ENCODE results near the gene TRPC1.

TRPC1 gene

DNA sequence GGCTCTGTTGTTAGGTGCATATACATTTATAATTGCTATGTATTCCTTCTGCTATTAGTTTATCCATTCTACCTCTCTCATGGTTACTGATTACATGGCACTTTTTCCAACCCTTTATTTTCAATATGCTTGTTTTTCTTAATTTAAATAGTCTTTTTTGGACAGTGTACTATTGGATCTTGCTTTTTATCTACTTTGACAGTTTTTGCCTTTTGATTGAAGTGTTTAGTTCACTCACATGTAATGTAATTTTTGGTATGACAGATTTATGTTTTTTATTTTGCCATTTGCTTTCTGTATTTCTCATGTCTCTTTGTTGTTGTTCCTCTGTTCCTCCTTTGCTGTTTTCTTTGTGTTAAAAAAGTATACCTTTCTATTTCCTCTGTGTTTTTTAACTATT lies 44.5 kb downstream of the TRPC1 start:
- no peak for DNase-seq

DNA sequence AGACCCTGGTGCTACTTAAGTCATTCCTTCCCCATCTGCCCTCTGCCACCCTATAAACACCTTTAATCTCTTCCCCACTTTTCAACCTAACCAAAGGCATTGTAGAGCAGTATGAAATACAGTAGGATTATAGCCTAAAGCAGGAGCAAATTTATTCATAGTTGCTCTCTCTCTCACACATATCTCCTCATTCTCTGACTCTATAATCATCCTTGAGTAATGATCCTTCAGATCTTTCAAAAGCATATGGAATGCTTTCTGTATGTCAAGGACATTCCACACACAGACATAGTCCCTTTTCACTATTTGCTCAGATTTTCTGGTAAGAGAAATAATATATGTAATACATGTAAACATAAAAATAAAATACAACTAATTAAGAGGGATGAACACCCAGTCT lies 54.1 kb downstream of the TRPC1 start:
- DNase-seq = no peak

DNA sequence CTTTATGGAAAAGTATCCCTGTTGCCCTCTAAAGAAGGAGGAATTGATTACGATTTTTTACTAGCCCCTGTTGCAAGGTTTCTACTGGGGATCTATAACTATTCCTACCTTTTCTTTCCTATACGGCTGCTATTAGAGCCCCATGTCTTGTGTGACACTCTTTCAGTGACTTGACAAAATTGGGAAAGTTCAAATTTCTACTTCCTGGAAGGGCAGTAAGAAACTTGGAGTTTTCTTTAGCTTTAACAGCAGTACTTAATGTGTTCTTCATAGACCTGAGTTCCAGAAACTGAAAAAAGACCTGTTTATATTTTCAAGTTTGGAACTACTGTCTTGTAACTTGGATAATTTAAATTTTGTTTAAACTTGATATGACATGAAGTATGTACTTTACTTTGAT lies 54.7 kb downstream of the TRPC1 start:
- no peak for DNase-seq

DNA sequence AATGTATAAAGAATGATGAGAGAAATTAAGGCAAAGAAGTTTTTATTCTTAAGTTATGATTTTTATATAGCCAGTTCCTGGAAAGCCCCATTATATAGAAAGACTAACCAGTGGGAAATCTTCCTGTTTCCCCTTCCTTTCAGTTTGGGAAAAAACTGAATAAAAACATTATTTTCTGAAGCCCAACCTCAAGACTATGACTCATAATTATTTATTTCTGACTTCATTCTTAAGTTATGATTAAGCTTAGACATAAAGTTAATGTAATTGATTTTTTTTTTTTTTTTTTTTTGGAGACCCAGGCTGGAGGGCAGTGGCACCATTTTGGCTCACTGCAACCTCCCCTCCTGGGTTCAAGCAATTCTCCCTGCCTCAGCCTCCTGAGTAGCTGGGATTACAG lies 55.8 kb downstream of the TRPC1 start:
- DNase-seq = no peak

DNA sequence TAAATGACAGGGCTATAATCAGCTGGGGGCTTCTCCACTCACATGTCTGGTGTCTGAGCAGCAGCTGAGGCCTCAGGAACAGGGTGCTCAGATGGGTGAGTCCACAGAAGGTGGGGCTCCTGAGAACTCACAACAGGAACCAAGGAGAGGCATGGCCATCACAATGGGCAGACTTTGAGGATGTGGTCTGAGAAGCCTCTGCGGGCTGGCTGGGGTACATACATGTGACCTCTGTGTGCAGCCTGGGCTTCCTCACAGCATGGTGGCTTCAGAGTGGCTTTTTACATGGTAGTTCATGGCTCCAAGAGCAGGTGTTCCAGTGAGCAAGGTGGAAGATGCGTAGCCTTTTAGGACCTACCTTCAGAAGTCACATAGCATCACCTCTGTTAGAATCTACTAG lies 58.8 kb downstream of the TRPC1 start:
- DNase-seq = no peak

DNA sequence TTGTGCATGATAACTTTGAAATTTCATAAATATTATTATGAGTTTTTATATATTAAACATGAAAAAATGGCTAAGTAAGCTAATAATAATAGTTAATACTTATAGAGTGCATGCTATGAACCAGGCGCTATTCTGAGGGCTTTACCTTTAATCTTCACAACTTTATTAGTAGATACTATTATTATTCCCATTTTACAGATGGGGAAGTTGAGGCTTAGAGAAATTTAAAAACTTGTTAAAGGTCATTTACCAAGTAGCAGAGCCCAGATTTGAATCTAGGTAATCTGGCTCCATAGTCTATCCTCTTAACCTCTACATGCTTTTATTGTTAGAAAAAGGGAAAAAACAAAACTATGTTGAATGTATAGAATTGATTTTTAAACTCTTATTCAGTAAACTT lies 60.4 kb downstream of the TRPC1 start:
- DNase-seq = no peak

DNA sequence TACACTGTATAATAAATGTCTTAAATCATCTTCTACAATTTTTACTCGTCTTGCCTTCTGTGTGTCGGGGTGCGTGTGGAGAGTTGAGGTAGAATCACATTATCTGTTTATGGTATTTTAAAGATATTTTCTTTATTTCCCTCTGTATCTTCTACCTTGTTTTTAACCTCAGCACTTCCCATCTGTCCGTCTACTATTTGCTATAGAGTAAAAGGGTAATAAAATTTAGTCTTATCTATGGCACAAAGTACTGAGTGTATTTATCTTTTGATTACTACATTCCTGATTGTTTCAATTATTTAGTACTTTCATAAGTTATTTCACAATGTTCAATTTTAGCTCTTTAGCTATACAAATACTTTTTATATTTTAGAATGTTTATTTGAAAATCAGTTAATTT lies 62.2 kb downstream of the TRPC1 start:
- DNase-seq = no peak

DNA sequence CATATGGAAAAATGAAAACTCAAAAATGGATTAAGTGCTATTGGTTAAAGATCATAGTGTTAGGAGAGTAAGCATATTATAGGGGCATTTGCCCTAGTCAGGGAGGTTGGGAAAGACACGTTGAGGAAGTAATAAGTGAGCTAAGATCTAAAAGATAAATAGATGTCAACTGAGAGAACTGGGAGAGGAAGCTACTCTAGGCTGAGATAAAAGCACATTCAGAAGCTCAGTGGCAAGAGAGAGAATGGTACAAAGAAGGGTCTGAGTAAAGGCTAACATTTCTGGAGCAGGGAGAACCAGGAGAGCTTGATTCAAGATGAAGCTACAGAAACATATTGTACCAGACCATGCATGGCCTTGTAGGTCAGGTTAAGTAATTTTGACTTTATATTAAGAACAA lies 63.9 kb downstream of the TRPC1 start:
- DNase-seq = no peak

DNA sequence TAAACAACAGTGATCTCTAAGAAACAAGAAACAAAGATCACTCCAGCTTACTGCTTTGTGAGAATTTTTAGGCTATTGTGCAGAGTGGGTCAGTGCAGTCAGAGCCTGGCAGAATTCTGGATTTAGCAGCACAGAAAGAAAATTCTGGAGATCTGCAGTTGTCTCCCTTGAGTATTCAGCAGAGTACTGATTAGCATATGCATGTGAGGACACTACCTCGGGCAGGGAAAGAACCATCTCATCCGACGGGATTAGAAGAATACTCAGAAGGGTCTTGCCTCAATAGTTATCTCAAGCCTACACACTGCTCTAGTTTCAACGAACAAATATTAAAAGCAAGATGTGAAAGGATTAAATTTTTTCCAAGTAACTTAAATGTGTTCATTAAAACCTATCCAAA lies 70.7 kb downstream of the TRPC1 start:
- DNase-seq = no peak

DNA sequence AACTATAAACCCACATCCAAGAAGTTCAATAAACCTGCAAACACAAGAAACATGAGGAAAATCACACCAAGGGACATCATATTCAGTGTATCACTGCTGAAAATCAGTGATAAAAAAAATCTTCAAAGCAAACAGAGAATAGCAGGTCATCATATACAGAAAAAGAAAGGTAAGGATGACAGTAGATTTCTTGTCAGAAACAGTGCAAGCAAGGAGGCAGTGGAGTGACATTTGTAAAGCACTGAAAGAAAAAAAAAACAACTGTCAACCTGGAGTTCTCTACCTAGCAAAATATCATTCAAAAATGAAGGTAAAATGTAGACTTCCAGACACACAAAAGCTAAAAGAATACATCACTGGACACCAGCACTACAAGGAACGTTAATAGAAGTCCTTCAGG lies 71.5 kb downstream of the TRPC1 start:
- no peak for DNase-seq

DNA sequence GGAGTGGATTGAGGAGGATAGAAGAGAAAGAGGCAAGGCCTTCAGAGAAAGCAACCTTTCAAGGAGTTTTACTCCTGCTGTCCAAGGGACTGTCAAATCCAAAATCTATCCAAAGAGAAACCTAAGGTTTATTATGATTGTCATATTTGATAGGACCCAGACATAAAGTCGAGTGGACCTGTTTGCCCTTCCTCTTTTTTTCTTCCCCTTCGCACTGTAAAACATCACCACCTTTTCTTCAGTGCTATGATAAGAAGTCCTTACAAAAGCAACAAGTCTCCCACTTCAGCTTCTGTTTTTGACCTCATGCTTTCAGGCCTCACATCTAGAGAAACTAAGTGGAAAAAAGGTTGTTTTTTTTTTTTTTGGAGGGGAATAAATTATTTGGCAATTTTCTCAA lies 73.0 kb downstream of the TRPC1 start:
- DNase-seq = no peak

DNA sequence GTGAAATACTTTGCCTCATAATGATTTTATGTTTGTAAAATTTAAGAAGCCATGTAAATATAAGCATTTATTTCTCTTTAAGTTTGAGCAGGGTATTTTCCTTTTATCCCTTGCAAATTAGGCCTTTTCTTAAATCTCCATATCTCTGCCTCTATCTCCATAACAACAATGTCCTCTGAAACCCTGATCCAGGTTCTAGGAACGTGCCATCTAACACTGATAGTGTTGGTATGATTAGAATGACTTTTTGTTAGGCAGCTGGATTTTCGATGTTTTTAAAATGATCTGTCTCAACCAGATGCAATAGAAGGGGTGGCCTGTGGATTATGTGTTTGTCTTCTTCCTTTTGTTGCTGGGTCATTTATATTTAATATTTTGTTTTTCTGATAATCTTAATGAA lies 77.9 kb downstream of the TRPC1 start:
- DNase-seq = no peak

DNA sequence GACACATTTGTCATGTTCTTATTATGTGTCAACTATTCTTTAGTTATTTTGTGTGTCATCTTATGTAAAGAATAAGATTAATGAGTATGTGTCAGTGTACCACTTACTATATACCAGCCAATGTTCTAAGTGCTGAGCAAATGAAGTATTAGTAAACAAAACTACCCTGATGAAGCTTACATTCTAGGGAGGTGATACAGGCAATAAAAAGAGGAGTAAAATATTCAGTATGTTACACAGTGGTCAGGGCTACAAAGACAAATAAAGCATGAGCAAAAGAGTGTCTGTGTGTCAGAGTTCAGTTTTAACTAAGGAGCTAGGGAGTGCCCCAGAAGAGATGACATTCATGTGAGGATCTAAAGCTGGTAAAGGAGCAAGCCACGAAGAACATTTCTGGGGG lies 79.1 kb downstream of the TRPC1 start:
- DNase-seq = no peak

DNA sequence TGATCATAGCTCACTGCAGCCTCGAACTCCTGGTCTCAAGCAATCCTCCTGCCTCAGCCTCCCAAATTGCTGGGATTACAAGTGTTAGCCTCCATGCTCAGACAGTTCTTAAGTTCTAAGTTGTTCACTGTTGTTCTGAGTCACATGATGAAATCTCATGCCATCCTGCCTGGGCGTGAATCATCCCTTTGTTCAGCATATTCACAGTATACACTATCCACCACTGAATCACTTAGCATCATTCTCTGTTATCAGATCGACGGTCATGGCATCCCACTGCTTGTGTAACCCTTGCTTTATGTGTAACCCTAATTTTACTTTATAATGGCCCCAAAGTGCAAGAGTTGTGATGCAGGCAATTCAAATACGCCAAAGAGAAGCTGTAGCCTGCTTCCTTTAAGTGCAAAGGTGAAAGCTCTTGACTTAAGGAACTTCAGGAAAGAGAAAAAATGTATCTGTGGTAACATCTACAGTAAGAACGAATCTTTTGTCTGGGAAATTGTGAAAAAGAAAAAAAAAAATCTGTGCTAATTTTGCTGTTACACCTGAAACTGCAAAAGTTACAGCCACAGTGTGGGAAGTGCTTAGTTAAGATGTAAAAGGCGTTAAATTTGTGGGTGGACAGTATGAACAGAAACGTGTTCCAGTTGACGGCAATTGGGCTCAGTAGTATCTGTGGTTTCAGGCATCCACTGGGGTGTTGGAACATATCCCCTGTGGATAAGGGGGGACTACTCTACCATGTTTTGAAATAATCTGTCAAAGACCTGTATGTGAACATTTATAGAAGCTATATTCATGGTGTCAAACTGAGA lies 84.5 kb downstream of the TRPC1 start:
- DNase-seq = no peak

DNA sequence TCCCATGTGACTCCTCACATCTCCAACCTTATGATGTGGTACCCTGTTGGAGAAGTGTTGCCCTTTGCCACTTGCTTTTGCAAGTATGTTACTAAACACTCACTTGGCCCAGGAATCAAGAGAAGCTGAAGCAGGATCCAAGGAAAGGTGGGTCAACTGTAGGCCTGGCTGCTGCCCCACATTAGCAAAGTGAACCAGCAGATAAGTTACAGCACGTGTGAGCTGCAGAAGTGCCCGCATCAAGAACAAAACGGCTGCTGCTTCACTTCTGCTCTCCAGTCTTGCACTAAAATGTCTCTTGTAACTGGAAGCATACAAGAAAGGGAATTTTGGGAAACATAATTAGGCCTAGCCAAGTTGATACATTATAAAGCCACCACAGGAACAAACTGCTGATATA lies 85.4 kb downstream of the TRPC1 start:
- no peak for DNase-seq

DNA sequence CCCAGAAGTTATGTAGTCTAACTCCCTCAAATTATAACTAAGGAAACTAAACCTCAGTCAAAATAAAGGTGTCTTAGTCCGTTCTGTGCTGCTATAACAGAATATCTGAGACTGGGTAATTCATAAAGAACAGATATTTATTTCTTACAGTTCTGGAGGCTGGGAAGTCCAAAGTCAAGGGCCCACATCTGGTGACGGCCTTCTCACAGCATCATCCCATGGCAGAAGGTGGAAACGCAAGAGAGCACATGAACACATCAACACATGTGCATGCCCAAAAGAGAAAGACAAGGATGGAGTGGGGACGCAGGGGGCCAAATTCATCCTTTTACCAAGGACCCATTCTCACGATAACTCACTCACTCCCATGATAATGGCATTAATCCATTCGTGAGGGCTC lies 92.0 kb downstream of the TRPC1 start:
- no peak for DNase-seq

DNA sequence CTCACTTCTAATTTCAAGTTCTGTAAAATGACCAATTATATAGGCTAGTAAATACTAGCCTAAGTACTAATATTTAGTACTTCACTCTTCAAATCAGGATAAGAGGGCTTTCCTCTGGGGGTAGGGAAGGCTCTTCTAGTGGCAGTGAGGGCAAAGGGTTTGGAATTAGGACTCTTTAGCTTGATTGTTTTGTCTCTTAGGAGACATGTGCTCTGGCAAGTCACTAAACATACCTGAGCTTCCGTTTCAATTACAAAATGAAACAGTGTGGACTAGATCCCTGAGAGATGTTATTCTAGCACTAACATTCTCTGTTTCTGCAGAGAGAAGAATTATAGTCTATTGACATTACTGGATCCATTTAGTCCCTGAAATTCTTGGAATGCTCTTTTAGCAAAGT lies 93.5 kb downstream of the TRPC1 start:
- no peak for DNase-seq

DNA sequence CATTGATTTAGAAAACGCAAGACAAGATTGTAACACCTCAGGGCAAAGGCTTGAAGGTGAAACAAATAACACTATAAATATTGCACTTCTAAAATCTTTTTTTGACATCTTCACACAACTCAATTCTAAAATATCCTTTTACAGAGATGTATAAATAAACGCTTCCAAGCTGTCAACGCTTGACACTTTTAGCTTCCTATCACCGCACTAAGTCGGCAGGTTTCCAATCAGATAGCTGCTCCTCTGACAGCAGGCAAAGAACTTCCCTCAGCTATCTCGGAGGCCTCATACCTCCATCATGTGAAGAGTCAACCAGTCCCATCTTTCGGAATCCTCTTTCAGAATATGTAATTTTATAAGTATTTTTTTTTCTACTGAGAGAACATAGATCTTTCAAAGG lies 94.1 kb downstream of the TRPC1 start:
- no peak for DNase-seq

DNA sequence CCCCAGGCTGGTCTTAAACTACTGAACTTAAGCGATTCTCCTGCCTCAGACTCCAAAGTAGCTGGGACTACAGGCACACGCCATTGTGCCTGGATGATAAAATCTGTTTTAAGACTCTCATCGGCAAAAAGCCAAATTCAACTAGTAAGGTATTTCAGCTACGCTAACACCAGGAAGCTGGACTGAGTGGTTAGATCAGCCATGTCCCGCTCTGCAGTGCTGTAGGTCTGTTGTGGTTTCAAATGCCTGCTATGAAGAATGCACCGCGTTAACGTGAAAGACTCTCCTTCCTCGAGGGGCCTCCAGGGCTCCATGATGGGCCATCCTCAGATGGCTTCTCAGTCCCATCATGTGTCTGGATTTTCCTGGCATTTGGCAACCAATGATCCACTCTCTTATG lies 94.8 kb downstream of the TRPC1 start:
- no peak for DNase-seq

DNA sequence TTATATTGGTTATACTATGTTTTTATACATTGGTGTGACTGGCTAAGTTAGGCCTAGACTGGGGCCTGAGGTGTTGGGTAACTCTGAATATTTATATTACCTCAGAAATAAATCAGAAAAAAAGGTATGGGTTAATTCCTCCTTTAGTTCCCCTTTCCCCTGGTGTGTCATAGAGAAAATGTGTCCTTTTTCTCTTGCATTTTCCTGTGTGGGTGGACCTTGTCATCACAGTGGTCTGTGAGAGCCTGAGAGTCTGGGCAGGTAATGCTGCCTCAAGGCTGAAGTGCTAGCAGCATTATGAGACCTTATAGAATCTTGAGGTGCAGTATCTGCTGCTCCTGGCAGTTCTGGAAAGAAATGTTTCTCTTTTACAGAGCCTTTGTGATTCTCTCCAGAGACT lies 95.3 kb downstream of the TRPC1 start:
- no peak for DNase-seq

DNA sequence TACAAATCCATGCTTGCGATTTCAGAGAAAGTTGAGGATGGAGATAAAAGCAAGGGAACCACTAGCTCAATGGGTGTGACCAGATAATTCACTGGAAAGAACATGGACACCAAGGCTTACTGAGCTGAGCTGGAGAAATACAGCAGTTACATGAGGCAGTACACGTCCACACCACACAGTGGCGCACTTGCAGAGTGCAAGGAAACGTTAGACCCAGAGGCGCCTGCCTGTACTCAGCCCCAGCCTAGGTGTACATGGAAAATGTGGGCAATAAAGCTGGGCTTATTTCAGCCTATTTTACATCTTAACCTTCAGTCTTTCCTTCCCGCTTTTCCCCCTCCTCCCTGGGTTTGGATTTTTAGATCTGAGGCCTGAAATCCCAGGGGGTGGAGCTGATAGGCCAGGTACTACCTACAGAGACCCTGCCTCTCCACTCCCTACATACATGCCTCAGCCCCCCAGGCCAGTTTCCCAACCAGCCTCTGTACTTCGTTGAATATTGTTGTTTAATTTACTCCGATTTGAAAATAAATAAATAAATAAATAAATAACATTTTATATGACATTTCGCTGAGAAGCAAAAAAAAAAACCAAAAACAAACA lies 105.0 kb downstream of the TRPC1 start:
- DNase-seq = peak; percentile 81

DNA sequence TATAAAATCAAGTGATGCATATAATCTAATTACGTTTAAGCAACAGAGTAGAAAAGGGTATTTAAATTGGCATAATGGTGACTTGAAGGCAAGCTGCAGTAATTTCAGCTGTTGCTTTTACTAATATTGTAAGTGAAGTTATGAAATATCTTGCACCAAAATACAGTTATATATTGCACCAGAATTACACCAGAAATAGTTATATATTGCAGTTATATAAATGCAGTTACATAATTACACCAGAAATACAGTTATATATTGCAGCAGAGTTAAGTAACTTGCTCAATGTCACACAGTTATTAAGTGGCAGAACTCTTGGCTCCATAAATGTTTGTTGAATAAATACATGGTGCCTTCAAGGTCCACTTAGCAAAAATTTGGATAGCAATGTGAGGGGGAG lies 113.7 kb downstream of the TRPC1 start:
- DNase-seq = no peak

DNA sequence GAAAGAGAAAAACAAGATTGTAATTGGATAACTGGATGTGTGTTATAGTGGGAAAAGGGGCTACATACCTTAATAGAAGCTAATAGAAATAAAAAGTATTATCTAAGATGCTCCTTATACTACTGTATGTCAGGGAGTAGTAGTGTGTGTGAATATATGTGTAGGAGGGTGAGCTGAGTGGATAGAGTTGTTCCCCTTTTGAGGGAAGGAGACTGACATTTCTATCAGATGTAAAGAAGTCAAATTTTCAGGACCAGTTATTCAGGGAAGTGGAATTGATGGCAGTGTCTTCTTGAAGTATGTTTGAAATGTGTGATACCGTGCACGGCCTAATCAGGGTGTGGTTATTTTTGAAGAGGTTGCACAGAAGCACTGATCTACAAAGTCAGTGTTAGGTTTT lies 116.0 kb downstream of the TRPC1 start:
- DNase-seq = no peak

DNA sequence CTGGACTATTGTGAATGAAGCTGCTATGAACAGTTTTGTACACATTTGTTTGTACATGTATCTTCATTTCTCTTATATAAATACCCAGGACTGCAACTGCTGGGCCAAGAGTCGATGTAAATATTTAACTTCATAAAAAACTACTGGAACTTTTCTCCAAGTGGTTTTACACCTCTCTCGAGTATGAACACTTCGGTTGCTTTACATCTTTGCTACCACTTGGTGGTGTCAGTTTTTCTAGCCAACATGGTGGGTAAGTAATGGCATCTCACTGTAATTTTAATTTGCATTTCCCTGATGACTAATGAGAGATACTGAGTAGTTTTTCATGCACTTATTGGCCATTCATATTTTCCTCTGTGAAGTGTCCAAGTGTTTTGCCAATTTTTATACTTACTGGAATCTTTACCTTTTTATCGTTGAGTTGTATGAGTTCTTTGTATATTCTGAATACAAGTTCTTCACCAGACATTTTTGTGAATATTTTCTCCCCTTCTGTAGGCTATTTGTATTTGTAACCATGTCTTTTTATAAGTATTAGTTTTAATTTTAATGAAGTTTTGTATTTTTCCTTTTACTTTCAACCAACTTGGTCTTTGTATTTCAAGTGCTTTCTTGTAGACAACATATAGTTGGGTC lies 120.6 kb downstream of the TRPC1 start:
- peak; percentile 51 for DNase-seq
